ENCODE measurements around the gene FGF8.

Gene FGF8

DNA sequence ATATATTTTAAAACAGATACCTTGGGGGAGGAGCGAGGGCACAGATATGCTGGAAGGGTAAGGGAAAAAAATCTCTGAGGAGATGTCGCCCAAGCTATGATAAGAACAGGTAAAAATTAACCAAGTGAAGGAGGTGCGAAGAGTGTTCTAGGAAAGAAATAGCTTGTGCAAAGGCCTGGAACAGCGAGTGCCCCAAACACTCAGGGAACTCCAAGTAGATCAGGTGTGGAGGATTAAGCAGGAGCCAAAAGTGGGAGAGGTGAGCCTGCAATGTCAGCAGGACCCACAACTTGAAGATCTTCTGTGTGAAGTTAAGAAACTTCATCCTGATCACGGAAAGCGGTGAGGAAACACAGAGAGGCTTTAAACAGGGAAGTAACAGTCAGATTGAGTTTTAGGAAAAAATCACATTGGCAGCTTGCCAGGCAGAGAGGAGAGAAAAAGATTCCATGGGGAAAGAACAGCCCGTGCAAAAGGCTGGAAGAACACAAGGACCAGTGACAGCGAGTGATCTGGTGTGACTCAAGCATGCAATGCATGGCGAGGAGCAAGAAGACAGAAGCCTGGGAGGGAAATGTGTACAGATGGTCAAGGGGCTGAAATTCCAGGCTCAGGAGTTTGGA lies 30.7 kb downstream of the FGF8 start:
- no peak overlapping the region for H2AFZ ChIP-seq (ENCODE audit: low read depth)
- no peak overlapping the region for H3K27ac ChIP-seq

DNA sequence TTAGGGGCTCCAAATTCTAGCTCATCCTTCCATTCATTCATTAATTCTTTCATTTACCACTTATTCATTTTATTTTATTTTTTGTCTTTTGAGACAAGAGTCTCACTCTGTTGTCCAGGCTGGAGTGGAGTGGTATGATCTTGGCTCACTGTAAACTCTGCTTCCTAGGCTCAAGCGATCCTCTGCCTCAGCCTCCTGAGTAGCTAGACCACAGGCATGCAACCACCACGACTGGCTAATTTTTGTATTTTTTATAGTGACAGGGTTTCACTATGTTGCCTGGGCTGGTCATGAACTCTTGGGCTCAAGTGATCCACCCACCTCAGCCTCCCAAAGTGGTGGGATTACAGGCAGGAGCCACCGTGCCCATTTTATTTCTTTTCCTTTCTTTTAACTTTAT lies 31.6 kb downstream of the FGF8 start:
- Histone ChIP-seq H3K27ac (no peak overlapping the region), H3K79me2 (ENCODE audit: insufficient read depth, low read depth) (no peaks in the 10 kb centered on the region), H3K9ac (no peak overlapping the region), H3K27me3 (ENCODE audit: insufficient read depth, low read depth) (no peaks in the 10 kb centered on the region), H3K4me1 (ENCODE audit: low read depth, poor library complexity, severe bottlenecking) (no peaks in the 10 kb centered on the region), H3K4me2 (no peak overlapping the region), H3K36me3 (ENCODE audit: insufficient read depth) (no peaks in the 10 kb centered on the region), H4K20me1 (ENCODE audit: insufficient read depth) (no peaks in the 10 kb centered on the region), H2AFZ (ENCODE audit: low read depth) (no peak overlapping the region), H3K4me3 (IDR thresholded peaks at IDR 0.05; ENCODE audit: insufficient read depth, low read depth, low read length) (no peak overlapping the region)
- TF ChIP-seq, protein P1, sequence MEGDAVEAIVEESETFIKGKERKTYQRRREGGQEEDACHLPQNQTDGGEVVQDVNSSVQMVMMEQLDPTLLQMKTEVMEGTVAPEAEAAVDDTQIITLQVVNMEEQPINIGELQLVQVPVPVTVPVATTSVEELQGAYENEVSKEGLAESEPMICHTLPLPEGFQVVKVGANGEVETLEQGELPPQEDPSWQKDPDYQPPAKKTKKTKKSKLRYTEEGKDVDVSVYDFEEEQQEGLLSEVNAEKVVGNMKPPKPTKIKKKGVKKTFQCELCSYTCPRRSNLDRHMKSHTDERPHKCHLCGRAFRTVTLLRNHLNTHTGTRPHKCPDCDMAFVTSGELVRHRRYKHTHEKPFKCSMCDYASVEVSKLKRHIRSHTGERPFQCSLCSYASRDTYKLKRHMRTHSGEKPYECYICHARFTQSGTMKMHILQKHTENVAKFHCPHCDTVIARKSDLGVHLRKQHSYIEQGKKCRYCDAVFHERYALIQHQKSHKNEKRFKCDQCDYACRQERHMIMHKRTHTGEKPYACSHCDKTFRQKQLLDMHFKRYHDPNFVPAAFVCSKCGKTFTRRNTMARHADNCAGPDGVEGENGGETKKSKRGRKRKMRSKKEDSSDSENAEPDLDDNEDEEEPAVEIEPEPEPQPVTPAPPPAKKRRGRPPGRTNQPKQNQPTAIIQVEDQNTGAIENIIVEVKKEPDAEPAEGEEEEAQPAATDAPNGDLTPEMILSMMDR (conservative IDR thresholded peaks at IDR 0.05; ENCODE audit: low read depth, low read length): no peak

More for the DNA sequence above, 30.7 kb downstream of the FGF8 start:
- Histone ChIP-seq H3K36me3 (ENCODE audit: insufficient read depth) (no peaks in the 10 kb centered on the region), H4K20me1 (ENCODE audit: insufficient read depth) (no peaks in the 10 kb centered on the region), H3K4me1 (ENCODE audit: low read depth, poor library complexity, severe bottlenecking) (no peaks in the 10 kb centered on the region), H3K4me2 (no peak overlapping the region), H3K9ac (no peak overlapping the region), H3K27me3 (ENCODE audit: insufficient read depth, low read depth) (no peaks in the 10 kb centered on the region), H3K4me3 (IDR thresholded peaks at IDR 0.05; ENCODE audit: insufficient read depth, low read depth, low read length) (no peak overlapping the region), H3K79me2 (ENCODE audit: insufficient read depth, low read depth) (no peaks in the 10 kb centered on the region)
- TF ChIP-seq, protein P1 (conservative IDR thresholded peaks at IDR 0.05; ENCODE audit: low read depth, low read length): no peak

DNA sequence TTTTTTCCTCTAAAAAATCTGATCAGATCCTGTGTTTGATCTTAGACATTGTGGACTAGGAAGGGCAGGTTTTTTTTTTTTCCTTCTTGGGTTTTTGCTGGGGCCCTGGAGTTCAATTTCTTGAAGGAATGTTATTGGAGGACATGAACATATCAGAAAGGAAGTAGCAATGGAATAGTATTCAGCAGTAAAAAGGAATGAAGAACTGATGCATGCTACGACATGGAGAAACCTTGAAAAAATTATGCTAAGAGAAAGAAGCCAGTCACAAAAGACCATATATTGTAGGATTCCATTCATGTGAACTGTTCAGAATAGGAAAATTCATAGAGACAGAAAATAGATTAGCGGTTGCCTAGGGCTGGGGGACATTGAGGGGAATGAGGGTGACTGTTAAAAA lies 34.0 kb downstream of the FGF8 start:
- TF ChIP-seq, protein P1 (conservative IDR thresholded peaks at IDR 0.05; ENCODE audit: low read depth, low read length): no peak

DNA sequence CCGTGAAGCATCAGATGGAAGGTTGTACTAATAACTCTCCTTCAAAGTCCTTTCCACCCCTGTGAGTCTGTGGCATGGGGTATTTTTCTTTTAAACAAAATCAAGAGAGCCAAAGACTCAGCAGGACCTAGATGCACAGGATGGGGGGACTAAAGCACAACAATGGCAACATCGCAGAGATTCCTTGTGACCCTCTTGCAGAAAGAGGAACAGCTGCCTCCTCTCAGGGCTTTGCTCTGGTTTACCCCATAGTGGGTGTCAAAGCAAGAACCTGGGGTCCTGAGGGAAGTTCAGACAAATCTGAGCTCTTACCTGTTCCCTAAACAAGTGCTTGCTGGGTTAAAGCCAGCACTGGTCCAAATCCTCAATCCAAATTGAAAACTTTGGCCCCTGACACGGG lies 39.2 kb downstream of the FGF8 start:
- Histone ChIP-seq H3K4me3 (IDR thresholded peaks at IDR 0.05; ENCODE audit: insufficient read depth, low read depth, low read length) (no peak overlapping the region), H2AFZ (ENCODE audit: low read depth) (no peak overlapping the region), H3K27ac (no peak overlapping the region), H4K20me1 (ENCODE audit: insufficient read depth) (no peaks in the 10 kb centered on the region), H3K79me2 (ENCODE audit: insufficient read depth, low read depth) (no peaks in the 10 kb centered on the region), H3K9ac (no peak overlapping the region), H3K36me3 (ENCODE audit: insufficient read depth) (no peaks in the 10 kb centered on the region), H3K27me3 (ENCODE audit: insufficient read depth, low read depth) (no peaks in the 10 kb centered on the region), H3K4me1 (ENCODE audit: low read depth, poor library complexity, severe bottlenecking) (no peaks in the 10 kb centered on the region), H3K4me2 (no peak overlapping the region)
- TF ChIP-seq, protein P1 (conservative IDR thresholded peaks at IDR 0.05; ENCODE audit: low read depth, low read length): no peak

More for the DNA sequence above, 34.0 kb downstream of the FGF8 start:
- H3K4me1 ChIP-seq (ENCODE audit: low read depth, poor library complexity, severe bottlenecking): no peaks in the 10 kb centered on the region
- H3K4me3 ChIP-seq (IDR thresholded peaks at IDR 0.05; ENCODE audit: insufficient read depth, low read depth, low read length): no peak overlapping the region
- no peaks in the 10 kb centered on the region for H3K36me3 ChIP-seq (ENCODE audit: insufficient read depth)
- no peak overlapping the region for H2AFZ ChIP-seq (ENCODE audit: low read depth)
- no peak overlapping the region for H3K4me2 ChIP-seq
- no peak overlapping the region for H3K9ac ChIP-seq
- no peaks in the 10 kb centered on the region for H3K79me2 ChIP-seq (ENCODE audit: insufficient read depth, low read depth)
- no peak overlapping the region for H3K27ac ChIP-seq
- H4K20me1 ChIP-seq (ENCODE audit: insufficient read depth): no peaks in the 10 kb centered on the region
- H3K27me3 ChIP-seq (ENCODE audit: insufficient read depth, low read depth): no peaks in the 10 kb centered on the region

Measured in KMS-11 (cell line).